GM18519 (cell line): ENCODE results near the gene FRMD8.

ENCODE experiments used
- ATAC-seq: cut with Tn5 transposase; IDR thresholded peaks from one replicate; pipeline ENCODE4 v1.9.1; 2021; ENCODE audit warnings: mild to moderate bottlenecking, moderate library complexity; ENCODE audit not compliant: unreplicated experiment, low FRiP score

The FRMD8 gene

DNA sequence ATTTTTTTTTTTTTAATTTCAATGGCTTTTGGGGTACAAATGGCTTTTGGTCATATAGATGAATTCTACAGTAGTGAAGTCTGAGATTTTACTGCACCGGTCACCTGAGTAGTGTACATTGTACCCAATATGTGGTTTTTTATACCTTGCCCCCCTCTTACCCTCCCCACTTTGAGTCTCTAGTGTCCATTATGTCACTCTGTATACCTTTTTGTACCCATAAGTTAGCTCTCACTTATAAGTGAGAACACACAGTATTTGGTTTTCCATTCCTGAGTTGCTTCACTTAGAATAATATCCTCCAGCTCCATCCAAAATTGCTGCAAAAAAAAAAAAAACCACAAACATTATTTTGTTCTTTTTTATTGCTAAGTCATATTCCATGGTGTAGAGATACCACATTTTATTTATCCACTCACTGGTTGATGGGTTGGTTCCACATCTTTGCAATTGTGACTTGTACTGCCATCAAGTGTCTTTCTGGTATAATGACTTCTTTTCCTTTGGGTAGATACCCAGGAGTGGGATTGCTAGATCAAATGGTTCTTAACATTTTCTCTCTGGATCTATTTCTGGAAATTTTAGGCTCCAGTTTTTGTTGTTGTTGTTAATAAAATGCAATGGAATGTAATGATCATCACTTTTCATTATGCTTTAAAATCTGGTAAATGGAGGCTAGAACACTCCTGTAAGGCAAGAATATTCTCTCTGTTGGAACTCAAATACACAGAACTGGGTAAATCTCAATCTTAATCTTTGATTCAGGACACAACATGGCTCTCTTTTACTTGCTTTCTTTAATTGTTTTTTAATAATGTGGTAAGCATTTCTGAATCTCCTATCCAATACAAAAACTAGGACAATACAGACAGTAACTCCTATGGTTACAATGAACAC, 46.5 kb downstream of the FRMD8 start:
- no peak for ATAC-seq

DNA sequence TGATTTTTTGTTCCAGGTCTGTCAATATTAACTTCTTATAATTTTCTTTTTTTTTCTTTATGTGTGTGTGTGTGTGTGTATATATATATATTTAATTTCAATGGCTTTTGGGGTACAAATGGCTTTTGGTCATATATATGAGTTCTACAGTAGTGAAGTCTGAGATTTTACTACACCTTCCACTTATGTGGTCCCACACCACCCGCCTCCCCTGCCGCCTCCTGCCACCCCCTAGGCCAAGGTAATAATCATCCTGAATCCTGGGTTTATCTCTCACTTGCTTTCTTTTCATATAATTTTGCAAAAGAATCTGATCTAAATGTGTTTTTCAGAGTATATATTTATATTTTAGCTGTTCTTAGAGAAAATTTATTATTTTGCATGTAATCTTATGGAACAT, 47.2 kb downstream of the FRMD8 start:
- ATAC-seq, result no peak

DNA sequence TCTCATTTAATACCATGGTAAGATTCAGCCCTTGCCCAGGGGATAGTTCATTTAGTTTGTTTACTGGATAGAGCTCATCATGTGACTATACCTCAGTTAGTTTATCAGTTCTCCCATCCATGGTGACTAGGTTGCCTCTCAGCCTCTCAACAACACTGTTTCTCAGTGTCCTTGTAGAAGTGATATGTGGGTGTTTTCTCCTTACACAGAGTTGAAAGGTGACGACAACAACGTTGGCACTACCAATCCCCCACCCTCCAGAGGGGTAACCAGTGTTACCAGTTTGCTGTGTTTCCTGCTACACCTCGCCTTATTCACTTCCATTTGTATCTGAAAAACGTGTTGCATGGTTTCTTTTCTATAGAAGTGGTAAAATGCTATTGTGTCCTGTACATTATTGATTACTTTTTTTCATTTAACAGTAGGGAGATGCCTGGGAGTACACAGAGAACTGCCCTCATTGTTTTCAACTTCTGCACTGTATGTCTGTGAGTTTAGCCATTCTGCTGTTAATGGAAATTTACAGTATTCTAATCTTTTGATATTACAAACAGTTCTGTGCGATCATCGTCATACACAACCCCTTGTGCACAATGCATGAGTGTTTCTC, 47.7 kb downstream of the FRMD8 start:
- no peak for ATAC-seq

DNA sequence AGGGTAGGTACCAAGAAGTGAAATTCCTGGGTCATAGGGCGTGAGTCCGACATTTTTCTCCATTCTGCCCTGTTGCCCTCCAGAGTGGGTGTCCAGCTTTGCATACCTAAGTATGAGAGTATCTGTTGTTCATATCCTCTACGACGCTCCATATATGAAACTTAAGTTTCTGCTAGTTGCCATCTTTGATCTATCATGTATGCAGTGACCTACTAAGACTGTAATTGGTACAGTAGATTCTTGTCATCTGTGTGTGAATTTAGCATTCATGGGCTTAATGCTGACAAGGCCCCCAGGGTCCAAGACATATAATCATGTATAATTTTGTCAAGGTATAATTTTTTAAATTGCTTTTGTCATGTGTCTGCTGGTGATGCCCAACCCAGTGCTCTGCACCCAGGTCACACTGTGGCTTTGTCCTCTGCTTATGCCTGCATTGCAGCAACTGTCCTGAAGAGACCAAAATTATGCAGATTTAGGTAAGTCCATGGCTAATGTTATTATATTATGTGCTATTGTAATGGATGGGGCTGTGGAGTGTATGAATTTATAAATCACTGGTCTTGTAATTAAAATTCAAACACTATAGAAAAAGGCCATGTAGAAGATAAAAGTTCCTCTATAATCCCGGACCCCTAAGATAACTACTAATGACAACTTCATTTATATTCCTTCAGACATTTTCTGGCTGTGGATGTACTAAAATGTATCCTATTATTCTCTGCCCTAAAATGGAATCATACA, 48.4 kb downstream of the FRMD8 start:
- ATAC-seq, result no peak

DNA sequence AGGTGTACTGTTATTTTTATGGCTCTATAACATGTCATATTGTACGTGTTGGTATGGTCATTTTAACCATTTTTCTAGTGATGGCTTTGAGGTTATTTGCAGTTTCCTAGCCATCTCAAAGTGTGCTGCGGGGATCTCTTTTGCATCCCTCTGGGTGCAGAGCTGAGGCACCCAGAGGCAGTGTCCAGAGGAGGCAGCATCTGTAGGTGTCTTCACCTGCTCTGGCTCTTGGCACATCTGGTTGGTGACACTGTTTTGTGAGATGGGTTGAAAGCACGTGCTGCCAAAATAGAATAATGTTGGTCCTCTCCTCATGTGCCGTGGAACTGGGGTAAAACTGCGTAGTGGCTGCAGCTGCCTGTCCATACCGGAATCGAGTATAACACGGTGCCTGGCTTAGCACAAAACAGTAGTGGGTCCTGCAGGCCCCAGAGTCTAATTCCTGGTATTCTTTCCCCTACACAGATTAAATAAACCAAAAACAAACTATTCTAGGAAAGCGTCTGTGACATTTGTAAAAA, 49.0 kb downstream of the FRMD8 start:
- ATAC-seq, result no peak

DNA sequence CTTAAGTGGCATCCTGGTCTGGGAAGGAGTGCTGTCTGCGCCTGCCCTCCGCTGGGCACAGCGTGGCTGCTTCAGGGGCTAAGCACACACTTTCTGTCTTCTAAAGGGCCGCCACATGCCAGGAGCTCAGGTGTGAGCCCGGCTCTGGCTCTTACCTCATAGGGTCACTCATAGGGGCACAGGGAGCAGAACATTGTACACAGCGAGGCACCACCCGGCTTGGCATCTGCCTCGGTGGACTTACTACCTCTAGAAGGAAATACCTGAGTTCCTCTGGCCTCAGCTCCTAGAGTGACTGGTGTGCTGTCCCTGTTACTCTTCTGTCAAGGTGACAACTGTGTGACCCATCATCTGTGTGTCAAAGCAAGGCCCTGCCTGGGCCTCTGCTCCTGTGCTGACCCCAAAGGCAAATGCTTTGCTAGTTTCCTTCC, 49.6 kb downstream of the FRMD8 start:
- no peak for ATAC-seq

DNA sequence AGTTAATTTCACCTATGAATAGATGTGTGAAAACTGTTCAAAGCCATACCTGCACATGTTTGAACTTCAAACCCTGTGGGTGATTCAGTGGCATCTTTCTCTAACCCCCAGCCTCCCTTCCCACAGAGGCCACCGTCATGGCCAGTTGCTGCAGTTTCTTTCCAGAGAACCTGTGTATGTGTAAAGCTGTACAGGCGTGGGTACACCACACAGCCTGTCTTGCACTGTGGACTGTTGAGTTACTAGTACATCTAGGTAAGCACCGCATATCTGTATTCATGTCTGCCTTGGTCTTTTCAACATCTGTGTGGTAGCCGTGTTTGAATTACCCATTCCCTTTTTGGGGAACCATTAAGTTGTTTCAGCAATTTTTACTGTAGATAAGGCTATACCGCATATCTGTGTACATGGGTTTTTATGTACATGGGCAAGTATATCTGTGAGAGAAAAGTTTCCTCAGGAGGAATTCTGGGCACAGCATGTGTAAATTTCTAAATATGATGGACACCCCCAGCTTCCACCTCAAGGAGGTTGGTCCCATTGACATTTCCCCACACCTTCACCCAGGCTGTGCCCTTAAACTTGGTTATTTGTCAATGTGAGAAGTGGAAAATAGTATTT, 50.1 kb downstream of the FRMD8 start:
- no peak for ATAC-seq

DNA sequence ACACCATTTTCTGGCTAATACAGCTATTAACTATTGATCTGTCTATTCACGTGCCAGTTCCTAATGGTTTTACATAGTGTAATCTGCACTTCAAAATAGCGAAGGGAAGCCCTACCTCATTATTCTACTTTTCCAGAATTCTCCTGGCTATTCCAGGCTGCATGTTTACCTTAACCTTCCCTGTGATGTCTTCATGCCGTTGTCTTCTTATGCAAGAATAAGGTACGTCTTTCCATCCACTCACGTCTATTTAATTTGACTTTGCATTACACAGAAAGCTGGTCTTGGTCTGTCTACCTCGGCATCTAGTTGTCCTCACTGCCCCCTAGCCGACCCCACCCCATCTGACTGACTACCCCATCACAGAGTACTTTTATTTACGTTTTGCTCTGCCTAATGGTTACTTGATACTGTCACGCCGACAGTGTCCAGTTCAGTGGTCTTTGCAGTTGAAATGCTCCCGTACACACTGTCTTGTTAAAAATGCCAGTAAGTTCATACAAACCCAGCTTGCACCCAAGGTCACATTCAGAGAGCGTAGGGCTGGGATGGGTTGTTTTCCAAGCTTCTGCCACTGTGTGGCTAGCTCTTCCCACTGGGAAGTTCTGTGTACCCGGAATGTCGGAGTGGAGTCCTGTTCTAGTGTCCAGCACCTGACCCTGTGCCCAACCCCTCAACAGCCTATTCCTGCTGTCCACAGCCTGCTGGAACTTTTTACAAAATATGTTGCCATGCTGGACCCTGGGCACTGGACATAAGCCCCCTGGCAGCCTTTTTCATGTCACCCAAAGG, 51.2 kb downstream of the FRMD8 start:
- no peak for ATAC-seq

DNA sequence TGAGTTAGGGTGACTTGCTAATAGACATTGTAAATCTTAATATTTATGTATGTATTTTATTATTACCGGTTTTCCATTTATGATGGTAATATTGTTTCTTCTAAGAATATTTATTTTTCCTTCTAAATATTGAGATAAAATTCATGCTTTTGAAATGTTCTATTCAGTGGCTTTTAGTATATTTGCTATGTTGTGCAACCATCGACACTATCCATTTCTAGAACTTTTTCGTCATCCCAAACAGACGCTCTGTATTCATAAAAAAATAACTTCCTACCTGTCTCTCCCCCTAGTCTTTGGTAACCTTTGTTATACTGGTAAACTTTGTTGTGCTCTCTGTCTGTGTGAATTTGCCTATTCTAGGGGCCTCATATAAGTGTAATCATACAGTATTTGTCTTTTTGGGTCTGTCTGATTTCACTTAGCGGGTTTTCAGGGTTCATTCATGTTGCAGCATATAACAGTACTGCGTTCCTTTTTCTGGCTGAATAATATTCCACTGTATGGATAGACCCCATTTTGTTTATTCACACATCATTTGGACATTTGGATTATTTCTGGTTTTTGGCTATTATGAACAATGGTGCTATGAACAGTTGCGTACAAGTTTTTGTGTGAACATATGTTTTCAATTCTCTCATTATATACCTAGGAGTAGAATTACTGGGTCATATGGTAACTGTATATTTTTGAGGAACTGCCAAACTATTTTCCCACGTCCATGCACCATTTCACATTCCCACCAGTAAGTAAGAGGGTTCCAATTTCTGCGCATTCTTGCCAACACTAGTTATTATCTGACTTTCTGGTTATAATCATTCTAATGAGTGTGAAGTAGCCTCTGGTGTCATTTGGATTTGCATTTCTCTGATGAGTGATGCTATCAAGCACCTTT, 52.1 kb downstream of the FRMD8 start:
- no peak for ATAC-seq

DNA sequence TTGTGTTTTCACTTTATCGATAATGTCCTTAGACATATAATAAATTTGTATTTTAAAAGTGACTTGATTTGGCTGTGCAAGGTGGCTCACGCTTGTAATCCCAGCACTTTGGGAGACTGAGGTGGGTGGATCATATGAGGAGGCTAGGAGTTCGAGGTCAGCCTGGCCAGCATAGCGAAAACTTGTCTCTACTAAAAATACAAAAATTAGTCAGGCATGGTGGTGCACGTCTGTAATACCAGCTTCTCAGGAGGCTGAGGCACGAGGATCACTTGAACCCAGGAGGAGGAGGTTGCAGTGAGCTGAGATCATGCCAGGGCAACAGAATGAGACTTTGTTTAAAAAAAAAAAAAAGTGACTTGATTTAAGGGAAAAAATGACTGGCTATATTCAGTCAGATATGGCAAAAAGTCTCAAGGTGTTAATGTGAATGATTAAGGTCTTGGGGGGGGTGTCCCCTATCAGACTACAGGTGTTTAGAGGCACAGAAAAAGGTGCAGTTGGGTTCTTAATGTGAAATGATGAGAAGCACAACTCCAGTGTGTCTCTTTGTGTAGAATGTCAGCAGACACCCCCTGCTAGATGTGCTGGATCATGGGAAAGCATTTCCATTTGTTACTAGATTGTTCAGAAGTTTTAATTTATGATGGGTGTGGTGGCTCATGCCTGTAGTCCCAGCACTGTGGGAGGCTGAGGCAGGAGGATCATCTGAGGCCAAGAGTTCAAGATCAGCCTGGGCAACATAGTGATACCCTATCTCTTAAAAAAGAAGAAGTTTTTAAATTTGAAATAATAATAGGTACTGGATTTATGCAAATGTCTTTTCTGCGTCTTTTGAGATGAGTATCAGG, 53.1 kb downstream of the FRMD8 start:
- no peak for ATAC-seq

DNA sequence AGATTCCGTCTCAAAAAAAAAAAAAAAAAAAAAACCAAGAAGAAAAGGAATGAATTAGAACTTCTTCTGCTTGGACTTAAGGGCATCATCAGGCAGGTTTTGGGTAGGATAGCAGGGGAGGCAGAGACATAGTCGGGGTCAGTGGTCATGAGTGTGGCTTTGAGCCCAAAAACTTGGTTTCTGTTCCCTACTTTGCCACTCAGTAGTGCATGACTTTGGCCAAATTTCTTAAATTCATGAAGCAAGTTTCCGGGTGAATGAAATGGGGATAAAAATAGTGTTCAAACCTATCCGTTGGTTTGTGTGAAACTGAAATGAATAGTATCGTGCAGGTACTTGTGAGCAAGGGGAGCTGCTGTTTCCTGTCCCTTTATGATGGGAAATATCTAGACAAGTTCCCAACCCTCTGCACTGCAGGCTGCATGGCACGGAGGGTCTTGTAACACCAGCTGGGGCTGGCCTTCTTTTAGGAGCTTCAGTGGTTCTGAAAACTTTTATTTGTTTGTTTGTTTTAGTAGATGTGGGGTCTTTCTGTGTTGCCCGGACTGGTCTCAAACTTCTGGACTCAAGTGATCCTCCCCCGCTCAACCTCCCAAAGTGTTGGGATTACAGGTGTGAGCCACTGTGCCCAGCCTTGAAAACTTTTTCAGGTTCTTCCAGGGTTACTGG, 54.5 kb downstream of the FRMD8 start:
- ATAC-seq, result no peak

DNA sequence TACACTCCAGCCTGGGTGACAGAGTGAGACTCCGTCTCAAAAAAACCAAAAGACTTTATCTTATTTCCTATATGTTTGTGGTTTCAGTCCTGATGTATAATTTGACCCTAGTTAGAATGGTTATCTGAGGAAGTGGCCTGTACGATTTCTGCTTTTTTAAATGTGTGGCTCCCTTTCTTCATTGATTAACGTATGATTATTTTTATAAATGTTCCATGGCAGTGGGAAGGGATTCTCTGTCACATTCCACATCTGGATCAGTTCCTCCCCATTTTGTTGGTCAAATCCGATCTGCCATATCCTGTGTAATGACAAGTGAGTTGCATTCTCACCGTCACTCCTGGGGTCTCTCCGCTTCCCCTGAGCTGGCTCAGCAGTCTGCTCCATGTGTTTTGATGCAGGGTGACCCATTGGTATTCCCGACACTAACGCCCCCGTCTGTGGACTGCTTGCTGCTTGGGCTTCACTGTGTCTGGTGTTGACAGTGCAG, 56.5 kb downstream of the FRMD8 start:
- no peak for ATAC-seq

DNA sequence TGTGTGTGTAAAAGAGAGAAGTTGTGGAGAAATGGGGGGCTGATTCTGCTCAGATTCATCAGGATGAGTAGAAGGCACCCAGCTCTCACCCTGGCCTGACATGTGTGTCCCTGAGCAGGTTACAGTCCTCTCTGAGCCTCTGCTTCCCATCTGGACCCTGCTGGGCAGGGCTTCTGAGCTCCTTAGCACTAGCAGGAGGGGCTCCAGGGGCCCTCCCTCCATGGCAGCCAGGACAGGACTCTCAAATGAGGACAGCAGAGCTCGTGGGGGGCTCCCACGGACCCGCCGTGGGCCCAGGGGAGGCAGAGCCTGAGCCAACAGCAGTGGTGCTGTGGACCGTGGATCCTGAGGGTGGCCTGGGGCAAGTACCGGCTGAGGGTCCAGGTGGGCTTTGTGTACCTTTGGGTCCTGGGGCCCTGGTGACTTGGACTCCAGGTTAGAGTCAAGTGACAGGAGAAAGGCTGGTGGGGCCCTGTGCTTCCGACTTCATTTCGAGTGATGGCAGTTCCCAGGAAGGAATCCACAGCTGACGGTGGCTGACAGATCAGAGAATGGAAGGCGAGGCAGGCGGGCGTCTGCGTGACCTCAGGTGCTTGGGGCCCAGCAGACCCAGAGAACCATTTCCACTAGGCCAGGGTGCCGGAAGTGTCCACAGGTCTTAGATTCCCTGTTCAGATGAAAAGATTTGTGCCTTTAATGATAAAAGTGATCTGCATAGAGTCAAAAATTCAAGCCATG, 58.0 kb downstream of the FRMD8 start:
- ATAC-seq, result no peak

DNA sequence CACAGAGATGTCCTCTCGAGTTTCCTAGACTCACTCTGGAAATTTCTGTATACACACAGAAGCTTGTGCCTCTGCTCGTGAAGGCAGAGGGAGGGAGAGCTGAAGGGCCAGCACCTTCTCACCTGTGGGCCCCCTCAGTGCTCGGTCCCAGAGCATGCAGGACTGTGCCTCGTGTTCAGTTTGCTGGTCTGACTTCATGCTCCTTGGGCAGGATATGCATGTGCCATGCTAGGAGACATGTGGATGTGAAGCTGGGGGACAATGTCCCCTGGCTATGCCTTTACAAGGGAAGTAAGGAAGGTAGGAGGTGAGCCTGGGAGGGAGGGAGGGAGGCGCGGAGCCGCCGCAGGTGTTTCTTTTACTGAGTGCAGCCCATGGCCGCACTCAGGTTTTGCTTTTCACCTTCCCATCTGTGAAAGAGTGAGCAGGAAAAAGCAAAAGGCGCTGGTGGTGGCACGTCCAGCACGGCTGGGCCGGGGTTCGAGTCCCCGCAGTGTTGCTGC, 58.7 kb downstream of the FRMD8 start:
- ATAC-seq, result no peak

DNA sequence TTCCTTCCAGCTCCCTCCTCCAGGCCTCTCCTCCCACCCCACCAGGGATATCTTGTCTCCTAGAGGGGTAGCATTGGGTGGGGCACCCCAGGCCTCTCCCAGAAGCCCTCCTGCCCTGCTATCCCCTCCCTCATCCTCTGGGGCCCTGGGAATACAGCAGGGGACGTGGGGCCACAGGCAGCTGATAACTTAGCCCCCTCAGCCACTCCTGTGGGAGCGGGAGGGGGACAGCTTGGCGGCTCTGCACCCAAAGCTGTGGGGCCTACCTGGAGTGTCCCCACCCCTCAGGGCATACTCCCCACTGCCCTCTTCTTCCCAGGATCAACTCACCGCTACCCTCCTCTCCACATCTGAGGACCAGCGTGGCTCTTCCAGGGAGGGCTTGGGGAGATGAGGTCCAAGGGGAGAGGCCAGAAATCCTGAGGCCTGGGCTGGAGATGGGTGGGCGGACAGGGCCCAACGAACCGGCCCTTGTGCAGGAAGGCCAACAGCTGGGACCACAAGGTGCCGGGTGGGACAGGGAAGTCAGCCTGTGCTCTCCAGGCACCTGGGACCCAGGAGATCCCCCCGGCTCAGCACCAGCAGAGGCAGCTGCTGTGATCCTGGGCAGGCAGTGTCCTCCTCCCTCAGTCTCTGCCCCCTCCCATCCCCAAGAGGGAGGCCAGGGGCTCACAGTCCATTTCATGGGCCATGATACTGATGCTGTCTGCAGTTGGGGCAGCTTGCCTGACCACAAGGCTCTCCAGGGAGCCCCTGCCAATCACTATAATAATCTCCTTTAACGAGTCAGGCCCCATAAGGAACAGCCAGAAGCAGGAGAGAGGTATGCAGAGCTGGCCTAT, 59.4 kb downstream of the FRMD8 start:
- no peak for ATAC-seq
